Measurements from ENCODE around the gene CYP4B1.

Gene CYP4B1

DNA sequence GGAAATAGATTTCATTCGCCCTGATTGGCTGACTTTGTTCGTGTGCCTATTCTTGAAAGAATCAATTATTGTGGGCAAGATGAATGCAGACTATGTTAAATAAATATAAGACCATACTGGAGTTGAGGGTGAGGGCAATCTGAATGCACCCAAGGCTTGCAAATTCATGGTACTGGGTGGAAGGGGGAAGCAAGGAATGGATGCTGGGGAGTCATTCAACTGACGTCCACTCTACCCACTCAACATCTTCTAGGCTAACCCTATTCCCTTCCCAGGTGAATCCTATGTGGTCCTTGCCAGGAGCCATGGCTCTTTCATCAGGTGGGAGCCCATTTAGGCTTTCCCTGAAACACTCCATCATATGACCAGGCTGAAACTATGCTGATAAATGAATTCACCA is 5.7 kb upstream of the CYP4B1 start:
- Histone ChIP-seq H3K27me3 (ENCODE audit: control insufficient read depth in 1 of 2, insufficient read depth in 2 of 2, low read length in 2 of 2) (peaks cover 0 to 5% of the 10 kb centered on the region in 2 donors), H3K4me1 (ENCODE audit: control insufficient read depth, insufficient read depth, low read length) (no peaks in the 10 kb centered on the region), H3K4me3 (ENCODE audit: low read length in 2 of 2) (no peak overlapping the region), H3K27ac (ENCODE audit: low read length) (no peak overlapping the region), H3K36me3 (ENCODE audit: control insufficient read depth in 2 of 2, insufficient read depth in 2 of 2, low read length in 2 of 2) (no peaks in the 10 kb centered on the region), H3K9me3 (ENCODE audit: control insufficient read depth in 2 of 2, low read length in 2 of 2) (peaks cover 0 to 3% of the 10 kb centered on the region in 2 donors), H3K9ac (ENCODE audit: low read length in 2 of 2) (no peak overlapping the region)

DNA sequence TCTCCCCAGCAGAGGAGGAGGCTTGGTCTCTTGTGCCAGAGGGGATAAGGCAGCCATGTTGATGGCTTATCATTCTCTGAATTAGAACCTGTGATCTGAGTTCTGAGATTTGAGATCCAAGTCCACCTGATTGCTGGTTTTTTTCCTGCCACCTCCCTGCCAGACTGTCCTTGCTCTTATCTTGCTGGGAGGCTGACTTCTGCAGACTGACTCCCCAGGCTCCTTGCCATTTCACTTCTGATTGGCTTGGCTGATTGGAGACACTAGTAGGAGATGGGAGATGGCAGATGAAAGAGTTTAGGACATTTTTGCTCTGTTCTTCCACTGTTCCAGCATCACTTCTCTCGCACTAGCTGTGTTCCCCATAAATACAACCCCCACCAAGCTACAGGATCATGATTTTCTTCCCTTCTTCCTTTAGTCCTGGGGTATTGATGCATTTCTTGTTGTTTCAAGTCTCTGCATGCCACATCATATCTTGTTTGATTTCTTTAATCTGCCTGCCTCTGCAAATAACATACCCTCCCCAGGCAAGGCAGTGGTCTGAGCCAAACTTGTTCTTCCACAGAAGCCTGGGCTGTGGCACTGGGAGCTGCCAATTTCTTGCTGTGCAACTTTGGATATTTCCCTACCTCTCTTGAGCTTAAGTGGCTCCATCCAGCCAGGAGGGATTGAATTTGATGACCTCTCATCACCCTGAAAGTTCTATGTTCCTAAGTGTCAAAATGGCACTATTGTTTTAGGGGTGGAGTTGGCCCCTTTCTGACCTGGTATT is 963 bp upstream of the CYP4B1 start:
- peaks cover 0 to 3% of the 10 kb centered on the region in 2 donors for H3K9me3 ChIP-seq (ENCODE audit: control insufficient read depth in 2 of 2, low read length in 2 of 2)
- H3K27me3 ChIP-seq (ENCODE audit: control insufficient read depth in 1 of 2, insufficient read depth in 2 of 2, low read length in 2 of 2) = peaks cover 0 to 6% of the 10 kb centered on the region in 2 donors
- no peaks in the 10 kb centered on the region for H3K36me3 ChIP-seq (ENCODE audit: control insufficient read depth in 2 of 2, insufficient read depth in 2 of 2, low read length in 2 of 2)
- no peak overlapping the region for H3K4me3 ChIP-seq (ENCODE audit: low read length in 2 of 2)
- H3K9ac ChIP-seq (ENCODE audit: low read length in 2 of 2) = no peak overlapping the region
- H3K4me1 ChIP-seq (ENCODE audit: control insufficient read depth, insufficient read depth, low read length) = peaks cover 4% of the 10 kb centered on the region
- no peak overlapping the region for H3K27ac ChIP-seq (ENCODE audit: low read length)

DNA sequence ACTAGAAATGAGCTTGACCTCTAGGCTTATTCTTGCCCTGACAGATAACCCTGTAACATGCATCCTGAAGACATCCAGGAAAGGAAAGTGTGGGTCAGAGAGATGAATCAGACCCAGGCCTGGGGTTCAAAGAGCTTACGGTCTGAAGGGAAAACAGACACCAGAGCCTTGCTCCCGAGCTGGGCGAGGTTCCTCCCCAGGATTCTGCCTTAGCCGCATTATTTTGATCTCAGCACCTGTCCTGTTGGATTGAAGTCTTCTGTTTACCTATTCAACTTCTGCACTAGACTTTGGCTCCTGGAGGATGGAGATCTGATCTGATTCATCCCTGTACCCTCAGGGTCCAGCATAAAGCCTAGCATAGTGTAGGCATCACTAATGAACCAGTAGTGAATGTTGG is 1.9 kb downstream of the CYP4B1 start:
- Histone ChIP-seq H3K36me3 (ENCODE audit: control insufficient read depth in 2 of 2, insufficient read depth in 2 of 2, low read length in 2 of 2) (no peaks in the 10 kb centered on the region), H3K27ac (ENCODE audit: low read length) (no peak overlapping the region), H3K4me1 (ENCODE audit: control insufficient read depth, insufficient read depth, low read length) (peaks cover 10% of the 10 kb centered on the region), H3K9me3 (ENCODE audit: control insufficient read depth in 2 of 2, low read length in 2 of 2) (no peaks in the 10 kb centered on the region), H3K9ac (ENCODE audit: low read length in 2 of 2) (no peak overlapping the region), H3K4me3 (ENCODE audit: low read length in 2 of 2) (no peak overlapping the region), H3K27me3 (ENCODE audit: control insufficient read depth in 1 of 2, insufficient read depth in 2 of 2, low read length in 2 of 2) (peaks cover 0 to 6% of the 10 kb centered on the region in 2 donors)

- no peaks in the 10 kb centered on the region for H3K9me3 ChIP-seq (ENCODE audit: control insufficient read depth in 2 of 2, low read length in 2 of 2)
- peaks cover 0 to 6% of the 10 kb centered on the region in 2 donors for H3K27me3 ChIP-seq (ENCODE audit: control insufficient read depth in 1 of 2, insufficient read depth in 2 of 2, low read length in 2 of 2)
- H3K4me3 ChIP-seq (ENCODE audit: low read length in 2 of 2) = peak overlapping the region in 1 of 2 donors; percentile 8
- H3K36me3 ChIP-seq (ENCODE audit: control insufficient read depth in 2 of 2, insufficient read depth in 2 of 2, low read length in 2 of 2) = no peaks in the 10 kb centered on the region
- no peak overlapping the region for H3K9ac ChIP-seq (ENCODE audit: low read length in 2 of 2)
- H3K27ac ChIP-seq (ENCODE audit: low read length) = no peak overlapping the region
- H3K4me1 ChIP-seq (ENCODE audit: control insufficient read depth, insufficient read depth, low read length) = peaks cover 14% of the 10 kb centered on the region
Measured at GRCh38 chr1:46801323-46802055, 2.6 kb downstream of the CYP4B1 start.

DNA sequence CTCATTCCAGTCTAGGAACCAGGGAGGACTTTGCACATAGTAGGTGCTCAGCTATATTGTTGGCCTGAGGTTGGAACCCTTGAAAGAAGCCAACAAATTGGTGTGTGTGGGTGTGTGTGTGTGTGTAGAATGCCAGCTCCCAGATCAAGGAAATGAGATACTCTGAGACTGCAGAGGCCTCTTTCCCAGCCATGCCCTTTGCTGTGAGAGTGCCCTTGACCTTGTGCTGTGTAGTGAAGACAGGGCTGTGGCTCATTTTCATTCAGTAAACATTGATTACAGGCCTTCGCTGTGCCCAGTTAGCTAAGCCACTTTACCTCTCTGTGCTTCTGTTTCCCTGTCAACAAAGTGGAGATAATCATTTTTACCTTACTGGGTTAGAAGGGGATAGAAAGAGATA is 3.2 kb downstream of the CYP4B1 start:
- H3K36me3 ChIP-seq (ENCODE audit: control insufficient read depth in 2 of 2, insufficient read depth in 2 of 2, low read length in 2 of 2) = no peaks in the 10 kb centered on the region
- peaks cover 0 to 6% of the 10 kb centered on the region in 2 donors for H3K27me3 ChIP-seq (ENCODE audit: control insufficient read depth in 1 of 2, insufficient read depth in 2 of 2, low read length in 2 of 2)
- peaks cover 16% of the 10 kb centered on the region for H3K4me1 ChIP-seq (ENCODE audit: control insufficient read depth, insufficient read depth, low read length)
- no peak overlapping the region for H3K9ac ChIP-seq (ENCODE audit: low read length in 2 of 2)
- no peaks in the 10 kb centered on the region for H3K9me3 ChIP-seq (ENCODE audit: control insufficient read depth in 2 of 2, low read length in 2 of 2)
- H3K4me3 ChIP-seq (ENCODE audit: low read length in 2 of 2) = no peak overlapping the region
- H3K27ac ChIP-seq (ENCODE audit: low read length) = no peak overlapping the region

GRCh38 chr1:46802901-46803574 is 4.2 kb downstream of the CYP4B1 start:
- H3K9ac ChIP-seq (ENCODE audit: low read length in 2 of 2) = no peak overlapping the region
- H3K27me3 ChIP-seq (ENCODE audit: control insufficient read depth in 1 of 2, insufficient read depth in 2 of 2, low read length in 2 of 2) = peaks cover 0 to 1% of the 10 kb centered on the region in 2 donors
- no peaks in the 10 kb centered on the region for H3K36me3 ChIP-seq (ENCODE audit: control insufficient read depth in 2 of 2, insufficient read depth in 2 of 2, low read length in 2 of 2)
- H3K9me3 ChIP-seq (ENCODE audit: control insufficient read depth in 2 of 2, low read length in 2 of 2) = no peaks in the 10 kb centered on the region
- no peak overlapping the region for H3K27ac ChIP-seq (ENCODE audit: low read length)
- no peak overlapping the region for H3K4me3 ChIP-seq (ENCODE audit: low read length in 2 of 2)
- peaks cover 20% of the 10 kb centered on the region for H3K4me1 ChIP-seq (ENCODE audit: control insufficient read depth, insufficient read depth, low read length)

DNA sequence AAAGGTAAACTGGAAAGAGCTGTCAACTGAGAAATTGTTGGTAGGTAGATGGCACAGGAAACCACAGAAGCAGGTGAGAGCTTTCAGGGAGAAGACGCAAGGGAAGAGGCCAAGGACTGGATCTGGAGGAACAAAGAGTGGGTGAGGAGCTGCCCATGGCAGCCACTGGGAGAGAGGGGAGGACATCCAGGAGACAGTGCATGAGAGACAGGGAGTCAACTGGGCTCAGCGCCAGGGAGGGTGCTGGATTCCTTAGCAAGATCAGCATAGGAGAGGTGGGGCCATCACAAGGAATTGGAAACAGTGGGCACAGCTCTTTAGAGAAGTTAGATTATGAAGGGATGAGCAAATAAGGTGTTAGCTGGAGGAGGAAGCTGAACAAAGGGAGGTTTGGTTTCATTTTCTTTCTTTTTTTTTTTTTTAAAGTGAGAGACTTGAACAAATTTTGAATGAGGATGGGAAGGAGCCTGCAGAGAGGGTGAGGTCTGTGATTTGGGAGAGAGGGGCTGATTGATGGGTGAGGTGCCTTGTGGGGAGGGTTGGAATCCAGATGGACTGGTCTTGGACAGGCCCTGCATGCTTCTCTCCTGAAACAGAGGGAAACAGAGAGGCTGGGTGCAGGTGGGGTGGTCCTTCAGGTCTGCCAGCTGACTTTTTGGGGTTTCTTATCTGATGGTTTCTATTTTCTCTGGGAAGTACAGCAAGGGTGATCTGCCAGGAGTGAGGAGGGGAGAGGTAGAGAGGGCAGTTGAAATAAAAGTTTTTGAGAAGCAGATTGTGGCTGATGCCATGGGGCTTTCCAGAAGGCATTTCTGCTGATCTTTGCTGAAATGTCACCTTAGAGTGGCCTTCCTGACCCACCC is 5.4 kb downstream of the CYP4B1 start:
- Histone ChIP-seq H3K4me3 (ENCODE audit: low read length in 2 of 2) (no peak overlapping the region), H3K27ac (ENCODE audit: low read length) (no peak overlapping the region), H3K9ac (ENCODE audit: low read length in 2 of 2) (no peak overlapping the region), H3K9me3 (ENCODE audit: control insufficient read depth in 2 of 2, low read length in 2 of 2) (no peaks in the 10 kb centered on the region), H3K36me3 (ENCODE audit: control insufficient read depth in 2 of 2, insufficient read depth in 2 of 2, low read length in 2 of 2) (no peaks in the 10 kb centered on the region), H3K27me3 (ENCODE audit: control insufficient read depth in 1 of 2, insufficient read depth in 2 of 2, low read length in 2 of 2) (no peaks in the 10 kb centered on the region), H3K4me1 (ENCODE audit: control insufficient read depth, insufficient read depth, low read length) (peaks cover 16% of the 10 kb centered on the region)

DNA sequence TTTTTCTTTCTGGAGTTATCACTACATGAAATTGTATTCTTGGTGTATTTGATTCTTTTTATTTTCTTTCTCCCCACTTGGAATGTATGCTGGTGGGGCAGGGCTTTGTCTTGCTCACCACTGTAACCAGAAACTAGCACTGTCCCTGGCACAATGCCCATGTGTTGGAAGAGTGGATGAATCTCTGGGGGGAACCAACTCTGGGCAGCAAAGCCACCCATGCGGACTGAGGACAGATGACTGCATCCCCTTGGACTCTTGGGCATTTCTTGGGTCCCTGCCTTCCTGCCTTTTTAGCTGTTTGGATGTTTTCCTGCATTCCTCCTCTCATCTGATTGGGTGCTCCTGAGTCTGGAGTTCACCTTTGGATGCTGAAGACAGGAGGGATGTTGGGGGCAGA is 6.1 kb downstream of the CYP4B1 start:
- no peak overlapping the region for H3K27ac ChIP-seq (ENCODE audit: low read length)
- peaks cover 16% of the 10 kb centered on the region for H3K4me1 ChIP-seq (ENCODE audit: control insufficient read depth, insufficient read depth, low read length)
- H3K36me3 ChIP-seq (ENCODE audit: control insufficient read depth in 2 of 2, insufficient read depth in 2 of 2, low read length in 2 of 2) = no peaks in the 10 kb centered on the region

GRCh38 chr1:46805755-46806154 is 6.9 kb downstream of the CYP4B1 start:
- Histone ChIP-seq H3K27ac (ENCODE audit: low read length) (peak overlapping the region; percentile 31), H3K36me3 (ENCODE audit: control insufficient read depth in 2 of 2, insufficient read depth in 2 of 2, low read length in 2 of 2) (no peaks in the 10 kb centered on the region), H3K9me3 (ENCODE audit: control insufficient read depth in 2 of 2, low read length in 2 of 2) (no peaks in the 10 kb centered on the region), H3K4me3 (ENCODE audit: low read length in 2 of 2) (no peak overlapping the region), H3K9ac (ENCODE audit: low read length in 2 of 2) (no peak overlapping the region), H3K27me3 (ENCODE audit: control insufficient read depth in 1 of 2, insufficient read depth in 2 of 2, low read length in 2 of 2) (no peaks in the 10 kb centered on the region), H3K4me1 (ENCODE audit: control insufficient read depth, insufficient read depth, low read length) (peaks cover 16% of the 10 kb centered on the region)

More for the DNA sequence above, 6.1 kb downstream of the CYP4B1 start:
- H3K9ac ChIP-seq (ENCODE audit: low read length in 2 of 2) = no peak overlapping the region
- no peak overlapping the region for H3K4me3 ChIP-seq (ENCODE audit: low read length in 2 of 2)
- no peaks in the 10 kb centered on the region for H3K9me3 ChIP-seq (ENCODE audit: control insufficient read depth in 2 of 2, low read length in 2 of 2)
- H3K27me3 ChIP-seq (ENCODE audit: control insufficient read depth in 1 of 2, insufficient read depth in 2 of 2, low read length in 2 of 2) = no peaks in the 10 kb centered on the region
